Mucosa of descending colon (tissue), 3 donors: ENCODE measurements around the gene PHAX. TPM values are rescaled to one million over a fixed set of nuclear protein-coding genes. Genes with fewer than 3 reads are reported as not detected.
"Not testable (repeated sequence)": the region's sequence is repeated elsewhere in the genome, so short reads cannot be mapped to it uniquely, and the experiment has no call there.

Experiments used
- ATAC-seq: fragments of 200-7000 bp; cut with Tn5 transposase; one replicate; pipeline ENCODE4 v1.9.1; 2020; ENCODE audit warnings: mild to moderate bottlenecking, moderate library complexity
- DNase-seq, 3 donors: peaks; one replicate each; pipeline ENCODE4 v3.0.0-alpha.2; 2020
- H3K36me3 ChIP-seq: fragments of 200-600 bp; one replicate; pipeline ENCODE4 v1.8.0; 2021; ENCODE audit warnings: low read depth, mild to moderate bottlenecking
- H3K4me1 ChIP-seq: fragments of 200-600 bp; one replicate; pipeline ENCODE4 v1.8.0; 2021; ENCODE audit warnings: low read depth, mild to moderate bottlenecking
- H3K4me3 ChIP-seq: fragments of 200-600 bp; one replicate; pipeline ENCODE4 v1.8.0; 2021; ENCODE audit warnings: mild to moderate bottlenecking
- H3K9me3 ChIP-seq: fragments of 200-600 bp; one replicate; pipeline ENCODE4 v1.8.0; 2021; ENCODE audit warnings: mild to moderate bottlenecking
- intact Hi-C, 2 donors: fragments of 100-400 bp; cut with DNase I in 1 of 2; cut with micrococcal nuclease in 1 of 2; formaldehyde crosslinking; loops; one replicate each; pipeline versions ENCODE4 v1.11.0 to v1.11.1; 2022; cut with DNase I, micrococcal nuclease
- long read RNA-seq, 2 donors: library from polyadenylated mRNA; unstranded; transcript quantifications; one replicate each; pipeline ENCODE4 v2.0.0, GENCODE V29; 2019 to 2021
- total RNA-seq, 3 donors: library from RNA; stranded (reverse); fragmentation: NEBNext Ultra II Directional in 2 of 3; extraction: Animal tissue kit (Norgen Biotek cat#: 25700) in 2 of 3; gene quantifications; one replicate each; pipeline versions ENCODE4 v1.2.1 to v1.2.4, GENCODE V29; 2021 to 2023
- TF ChIP-seq, protein P1 (sequence below): fragments of 200-600 bp; IDR thresholded peaks from one replicate; pipeline ENCODE4 v1.8.0; 2022; ENCODE audit warnings: antibody characterized with exemption, mild to moderate bottlenecking
- donor health status: DM: no; HTN: no; CAD: no; lungs with moderate emphysema.
- donor health status: DM: no; HTN: no; CAD: no.
- donor health status: DM: no; HTN: yes; CAD: no.

The PHAX gene
- 10 to 100 TPM; 30.8 to 43.3 (median 34.0) TPM for total RNA-seq
- long read RNA-seq, donor 1, full-length matches to known transcripts: 29 of 34 reads
- long read RNA-seq, donor 1, partial matches to known transcripts: 0 of 34 reads
- long read RNA-seq, donor 1, other reads (novel, unspliced or antisense): 5 of 34 reads
- long read RNA-seq, donor 2, full-length matches to known transcripts: 21 of 29 reads
- long read RNA-seq, donor 2, partial matches to known transcripts: 8 of 29 reads
- long read RNA-seq, donor 2, other reads (novel, unspliced or antisense): 0 of 29 reads

DNA sequence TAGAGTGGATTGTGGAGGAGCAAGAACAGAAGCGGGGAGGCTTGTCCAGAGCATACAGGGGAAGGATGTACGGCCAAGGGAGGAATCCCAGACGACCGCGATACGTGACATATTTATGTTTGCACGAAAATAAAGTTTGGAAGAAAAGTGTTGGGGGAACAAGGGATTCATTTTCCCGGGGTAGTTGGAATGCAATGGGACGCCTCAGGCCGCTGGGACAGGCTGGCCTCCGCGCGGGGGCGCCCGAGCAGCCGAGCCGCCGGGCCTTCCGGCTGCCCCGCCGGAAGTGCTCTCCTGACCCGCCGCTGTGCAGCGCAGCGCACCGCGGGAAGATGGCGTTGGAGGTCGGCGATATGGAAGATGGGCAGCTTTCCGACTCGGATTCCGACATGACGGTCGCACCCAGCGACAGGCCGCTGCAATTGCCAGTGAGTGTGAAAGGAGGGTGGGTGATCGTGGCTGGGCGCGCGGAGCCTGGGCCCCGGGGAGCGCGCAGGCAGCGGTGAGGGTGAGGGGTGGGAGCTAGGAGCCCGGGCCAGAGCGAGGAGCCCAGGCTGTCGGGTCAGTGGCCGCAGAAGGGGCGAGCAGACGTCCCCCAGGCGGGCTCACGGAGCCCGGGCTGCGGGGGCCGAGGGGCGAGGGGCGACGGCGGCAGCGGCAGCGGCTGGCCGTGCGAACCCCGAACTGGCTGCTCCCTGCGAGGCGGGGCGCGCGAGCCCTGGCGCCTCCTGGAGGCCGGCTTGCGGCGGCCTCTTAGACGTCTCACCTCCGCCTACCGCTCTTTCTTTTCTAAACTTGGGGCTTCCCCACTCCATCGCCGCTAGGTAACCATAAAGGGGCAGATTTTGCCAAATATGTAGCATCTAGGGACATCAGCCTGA lies at the start of gene PHAX:
PHAX (plus strand) TSS at position 317 of the 881 bp plus-strand sequence; CDS start at position 333, 16 bp downstream.
- ATAC-seq: peak; percentile 99
- Histone ChIP-seq H3K9me3 (no peaks in the 10 kb centered on the region), H3K36me3 (no peaks in the 10 kb centered on the region), H3K4me3 (peak within 1 kb of the TSS; percentile 100), H3K4me1 (peaks cover 38% of the 10 kb centered on the region)
- TF ChIP-seq, protein P1, sequence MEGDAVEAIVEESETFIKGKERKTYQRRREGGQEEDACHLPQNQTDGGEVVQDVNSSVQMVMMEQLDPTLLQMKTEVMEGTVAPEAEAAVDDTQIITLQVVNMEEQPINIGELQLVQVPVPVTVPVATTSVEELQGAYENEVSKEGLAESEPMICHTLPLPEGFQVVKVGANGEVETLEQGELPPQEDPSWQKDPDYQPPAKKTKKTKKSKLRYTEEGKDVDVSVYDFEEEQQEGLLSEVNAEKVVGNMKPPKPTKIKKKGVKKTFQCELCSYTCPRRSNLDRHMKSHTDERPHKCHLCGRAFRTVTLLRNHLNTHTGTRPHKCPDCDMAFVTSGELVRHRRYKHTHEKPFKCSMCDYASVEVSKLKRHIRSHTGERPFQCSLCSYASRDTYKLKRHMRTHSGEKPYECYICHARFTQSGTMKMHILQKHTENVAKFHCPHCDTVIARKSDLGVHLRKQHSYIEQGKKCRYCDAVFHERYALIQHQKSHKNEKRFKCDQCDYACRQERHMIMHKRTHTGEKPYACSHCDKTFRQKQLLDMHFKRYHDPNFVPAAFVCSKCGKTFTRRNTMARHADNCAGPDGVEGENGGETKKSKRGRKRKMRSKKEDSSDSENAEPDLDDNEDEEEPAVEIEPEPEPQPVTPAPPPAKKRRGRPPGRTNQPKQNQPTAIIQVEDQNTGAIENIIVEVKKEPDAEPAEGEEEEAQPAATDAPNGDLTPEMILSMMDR: peak; percentile 74
- intact Hi-C loops: no loop called here
- peak; percentile 85 to 91 (median 87) for DNase-seq

- no peaks in the 10 kb centered on the region for H3K9me3 ChIP-seq
- no peaks in the 10 kb centered on the region for H3K36me3 ChIP-seq
- H3K4me1 ChIP-seq: no peaks in the 10 kb centered on the region
- TF ChIP-seq, protein P1: no peak
- no peak overlapping the region for H3K4me3 ChIP-seq
- ATAC-seq (no peak), DNase-seq (no peak)
- intact Hi-C loops: no loop called here
Observed at GRCh38 chr5:126552614-126553013, 48.1 kb upstream of the PHAX start.

DNA sequence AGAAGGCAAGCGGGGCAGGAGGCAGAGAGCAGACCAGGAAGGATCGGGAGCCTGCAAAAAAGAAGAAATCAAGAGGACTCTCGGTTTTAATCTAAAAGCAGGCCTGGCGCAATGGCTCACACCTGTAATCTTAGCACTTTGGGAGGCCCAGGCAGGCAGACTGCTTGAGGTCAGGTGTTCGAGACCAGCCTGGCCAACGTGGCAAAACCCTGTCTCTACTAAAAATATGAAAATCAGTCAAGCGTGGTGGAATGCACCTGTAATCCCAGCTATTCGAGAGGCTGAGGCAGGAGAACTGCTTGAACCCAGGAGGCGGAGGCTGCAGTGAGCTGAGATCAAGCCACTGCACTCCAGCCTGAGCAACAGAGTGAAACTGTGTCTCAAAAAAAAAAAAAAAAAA lies 45.6 kb upstream of the PHAX start:
- DNase-seq, H3K36me3 ChIP-seq, H3K9me3 ChIP-seq, H3K4me1 ChIP-seq, intact Hi-C loops, H3K4me3 ChIP-seq, ATAC-seq: not testable (repeated sequence)

- DNase-seq (no peak), ATAC-seq (no peak)
- H3K9me3 ChIP-seq: no peaks in the 10 kb centered on the region
- no peak overlapping the region for H3K4me3 ChIP-seq
- intact Hi-C loops: no loop called here
- H3K4me1 ChIP-seq: no peaks in the 10 kb centered on the region
- no peaks in the 10 kb centered on the region for H3K36me3 ChIP-seq
- TF ChIP-seq, protein P1: no peak
Observed at GRCh38 chr5:126561908-126562307, 38.8 kb upstream of the PHAX start.

DNA sequence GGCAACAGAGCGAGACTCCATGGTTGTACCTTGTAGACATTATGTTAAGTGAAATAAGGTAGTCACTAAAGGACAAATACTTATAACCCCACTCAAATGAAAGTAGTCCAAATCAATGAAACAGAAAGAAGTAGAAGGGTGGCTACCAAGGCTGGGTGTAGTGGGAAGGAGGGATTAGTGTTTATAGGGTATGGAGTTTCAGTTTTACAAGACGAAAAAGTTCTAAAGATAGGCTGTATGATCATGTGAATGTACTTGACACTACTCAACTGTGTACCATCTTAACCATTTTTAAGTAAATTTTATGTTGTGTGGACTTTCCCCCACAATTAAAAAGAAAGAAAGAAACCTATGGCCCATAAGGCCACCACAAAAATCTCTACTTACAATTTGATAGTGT lies 37.9 kb upstream of the PHAX start:
- DNase-seq (no peak), ATAC-seq (no peak)
- H3K4me1 ChIP-seq: no peaks in the 10 kb centered on the region
- H3K9me3 ChIP-seq: no peaks in the 10 kb centered on the region
- H3K36me3 ChIP-seq: no peaks in the 10 kb centered on the region
- TF ChIP-seq, protein P1: no peak
- H3K4me3 ChIP-seq: no peak overlapping the region
- intact Hi-C loops: no loop called here

DNA sequence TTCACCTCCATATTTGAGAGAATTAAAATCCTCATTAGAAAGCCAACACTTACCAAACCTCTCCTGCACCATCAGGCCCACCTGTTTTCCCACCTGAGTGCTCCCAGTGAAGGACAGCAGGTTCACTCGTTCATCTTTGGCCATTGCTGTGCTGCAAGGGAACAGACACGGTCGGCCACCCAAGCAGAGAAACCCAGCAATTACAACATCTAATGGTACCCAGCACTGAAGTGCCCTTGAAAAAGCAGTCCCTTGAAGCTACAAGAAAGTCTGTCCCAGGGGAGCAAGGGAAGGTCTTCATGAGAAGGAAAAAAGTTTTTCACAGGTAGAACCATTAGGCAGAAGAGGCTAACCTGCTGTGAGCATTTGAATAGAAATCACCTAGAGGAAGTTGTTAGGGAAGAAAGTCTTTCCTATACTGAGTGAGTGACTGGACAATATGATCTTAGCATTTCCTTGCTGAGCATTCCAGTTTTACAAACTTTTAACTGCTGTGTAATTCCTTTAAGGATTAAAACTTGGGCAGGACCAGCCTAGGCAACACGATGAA lies 32.5 kb upstream of the PHAX start:
- no peak for DNase-seq
- intact Hi-C loops: no loop called here
- Histone ChIP-seq H3K36me3 (no peaks in the 10 kb centered on the region), H3K4me1 (no peaks in the 10 kb centered on the region), H3K9me3 (no peaks in the 10 kb centered on the region), H3K4me3 (no peak overlapping the region)
- TF ChIP-seq, protein P1: no peak
- no peak for ATAC-seq
